Stimulated activated CD4-positive, alpha-beta T cell treated with anti-CD3 and anti-CD28 coated beads, Interleukin-4, amount 100 ng/mL, for 1 hour (primary cell): ENCODE results near the gene CPE.
"Not testable (repeated sequence)": the region's sequence is repeated elsewhere in the genome, so short reads cannot be mapped to it uniquely, and the experiment has no call there.

Experiments used
- DNase-seq: peaks from one replicate; pipeline ENCODE4 v3.0.0-alpha.2; 2020

Gene CPE

GRCh38 chr4:165410214-165410613 is 31.4 kb downstream of the CPE start:
- no peak for DNase-seq

- no peak for DNase-seq
Observed at GRCh38 chr4:165415910-165416309, 37.1 kb downstream of the CPE start.

- no peak for DNase-seq
Observed at GRCh38 chr4:165418073-165418472, 39.3 kb downstream of the CPE start.

GRCh38 chr4:165425629-165426028 is 46.8 kb downstream of the CPE start:
- DNase-seq = no peak

- DNase-seq = no peak
Observed at GRCh38 chr4:165426331-165426730, 47.5 kb downstream of the CPE start.

- DNase-seq = no peak
Observed at GRCh38 chr4:165426823-165427222, 48.0 kb downstream of the CPE start.

- no peak for DNase-seq
Observed at GRCh38 chr4:165428957-165429356, 50.1 kb downstream of the CPE start.

- no peak for DNase-seq
Observed at GRCh38 chr4:165433529-165433928, 54.7 kb downstream of the CPE start.

- no peak for DNase-seq
Observed at GRCh38 chr4:165437691-165438090, 58.9 kb downstream of the CPE start.

- no peak for DNase-seq
Observed at GRCh38 chr4:165439344-165439743, 60.5 kb downstream of the CPE start.

- DNase-seq = no peak
Observed at GRCh38 chr4:165439981-165440380, 61.2 kb downstream of the CPE start.

- DNase-seq = no peak
Observed at GRCh38 chr4:165440415-165441158, 61.8 kb downstream of the CPE start.

GRCh38 chr4:165443276-165443675 is 64.5 kb downstream of the CPE start:
- no peak for DNase-seq

- no peak for DNase-seq
Observed at GRCh38 chr4:165448700-165449099, 69.9 kb downstream of the CPE start.

GRCh38 chr4:165449333-165449732 is 70.5 kb downstream of the CPE start:
- DNase-seq = no peak

GRCh38 chr4:165450871-165451270 is 72.1 kb downstream of the CPE start:
- no peak for DNase-seq

- not testable (repeated sequence) for DNase-seq
Observed at GRCh38 chr4:165453140-165453539, 74.3 kb downstream of the CPE start.

- DNase-seq = no peak
Observed at GRCh38 chr4:165454426-165454825, 75.6 kb downstream of the CPE start.

- DNase-seq = no peak
Observed at GRCh38 chr4:165457793-165458192, 79.0 kb downstream of the CPE start.

GRCh38 chr4:165458471-165458870 is 79.7 kb downstream of the CPE start:
- DNase-seq = no peak

GRCh38 chr4:165461159-165461821 is 82.5 kb downstream of the CPE start:
- no peak for DNase-seq

- DNase-seq = no peak
Observed at GRCh38 chr4:165462009-165462408, 83.2 kb downstream of the CPE start.

- no peak for DNase-seq
Observed at GRCh38 chr4:165464376-165464775, 85.6 kb downstream of the CPE start.

GRCh38 chr4:165464813-165465381 is 86.1 kb downstream of the CPE start:
- DNase-seq = no peak
